Measurements from ENCODE around the gene DENND1A. TPM values are rescaled to one million over a fixed set of nuclear protein-coding genes. Genes with fewer than 3 reads are reported as not detected.

The DENND1A gene
- total and polyA plus RNA-seq, 2 experiments from 2014 or later: 13.1 to 28.7 TPM

DNA sequence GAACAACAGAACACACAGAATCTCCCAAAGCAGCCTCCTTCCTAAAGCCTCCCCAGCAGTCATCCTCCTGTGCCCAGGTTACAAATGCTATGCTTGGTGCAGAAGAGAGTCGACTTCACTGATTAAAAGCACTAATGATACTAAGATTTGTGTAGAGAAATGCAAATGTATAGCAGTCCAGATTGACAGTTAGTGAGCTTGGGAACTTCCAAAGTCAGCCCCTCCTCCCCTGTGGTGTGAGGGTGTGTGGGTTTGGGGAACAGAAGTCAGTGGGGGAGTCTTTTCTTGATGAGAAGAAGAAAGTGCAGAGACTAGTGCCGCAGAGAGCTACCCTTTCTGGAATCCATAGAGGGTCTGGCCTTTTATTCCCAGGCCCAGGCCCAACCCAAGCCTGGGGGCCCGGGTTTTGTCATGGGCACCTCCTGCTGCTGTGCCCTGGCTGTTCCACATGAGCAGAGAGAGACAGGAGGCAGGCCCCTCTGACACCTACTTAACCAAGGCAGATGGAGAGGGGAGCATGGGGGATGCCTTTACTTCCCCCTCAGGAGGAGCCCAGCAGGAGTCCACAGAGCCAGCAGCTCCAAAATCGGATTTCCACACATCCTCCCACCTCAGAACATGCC is 173.3 kb downstream of the DENND1A start (continued):
- TF ChIP-seq POLR2AphosphoS5 (IDR thresholded peaks at IDR 0.05; ENCODE audit: low read depth) (no peak), ZNF331 (CRISPR knock-in tag; IDR thresholded peaks at IDR 0.05; ENCODE audit: low read depth) (no peak), STAT1 (IDR thresholded peaks at IDR 0.05; ENCODE audit: unreplicated experiment) (no peak), EZH2 (IDR thresholded peaks at IDR 0.05; ENCODE audit: low read depth, unreplicated experiment) (no peak)

DNA sequence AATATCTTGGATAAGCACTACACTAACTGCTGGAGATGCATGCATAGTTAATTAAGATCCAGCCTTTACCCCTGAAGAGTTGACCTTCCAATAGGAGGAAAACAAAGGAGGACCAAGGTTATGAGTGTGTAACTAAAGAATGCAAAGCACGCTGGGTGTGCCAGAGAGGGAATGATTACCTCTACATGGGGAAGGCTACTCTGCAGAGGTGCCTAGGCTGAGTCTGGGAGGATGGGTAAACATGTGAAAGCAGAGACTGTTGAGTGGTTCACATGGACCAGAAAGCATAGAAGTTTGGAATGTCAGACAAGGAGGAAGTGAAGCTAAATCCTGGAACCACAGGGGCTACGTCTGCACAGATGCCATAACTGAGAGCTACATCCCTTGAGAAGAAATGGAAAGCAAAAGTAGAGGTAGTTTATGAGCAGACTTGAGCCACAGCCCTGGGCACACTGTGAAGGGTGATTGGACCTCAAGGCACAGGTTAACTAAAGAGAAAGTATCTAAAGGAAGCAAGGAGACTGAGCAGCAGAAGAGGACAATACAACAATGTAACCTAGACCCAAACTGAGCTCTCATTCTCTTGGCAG is 176.2 kb downstream of the DENND1A start:
- no peak overlapping the region for H3K27ac Mint-ChIP-seq
- no peaks in the 10 kb centered on the region for H4K20me1 ChIP-seq (replicated peaks; ENCODE audit: insufficient read depth)
- no peaks in the 10 kb centered on the region for H3K9me3 Mint-ChIP-seq
- peaks cover 46% of the 10 kb centered on the region for H3K4me1 Mint-ChIP-seq
- no peak overlapping the region for H2AFZ ChIP-seq
- H3K4me3 ChIP-seq: no peak overlapping the region
- ATAC-seq (no peak), DNase-seq (ENCODE audit: low spot score) (no peak)
- no peaks in the 10 kb centered on the region for H3K36me3 ChIP-seq (ENCODE audit: insufficient read depth)
- no peak overlapping the region for H3K4me3 Mint-ChIP-seq
- H3K4me1 ChIP-seq (ENCODE audit: insufficient read depth): peaks cover 10% of the 10 kb centered on the region
- no peaks in the 10 kb centered on the region for H3K9me2 ChIP-seq (ENCODE audit: insufficient read depth)
- H3K27me3 ChIP-seq (ENCODE audit: insufficient read depth): no peaks in the 10 kb centered on the region
- H3K4me2 ChIP-seq: no peak overlapping the region
- H3F3A ChIP-seq (replicated peaks; ENCODE audit: low read depth): no peaks in the 10 kb centered on the region
- H3K36me3 Mint-ChIP-seq (ENCODE audit: low read depth): no peaks in the 10 kb centered on the region
- peaks cover 5% of the 10 kb centered on the region for H3K27me3 Mint-ChIP-seq (ENCODE audit: insufficient read depth, low read depth, poor library complexity)
- H3K27ac ChIP-seq (ENCODE audit: low read depth): no peak overlapping the region
- no peaks in the 10 kb centered on the region for H3K79me2 ChIP-seq (replicated peaks; ENCODE audit: insufficient read depth)
- TF ChIP-seq POLR2AphosphoS5 (IDR thresholded peaks at IDR 0.05; ENCODE audit: low read depth) (no peak), ZNF462 (CRISPR knock-in tag; IDR thresholded peaks at IDR 0.05) (no peak), REST (IDR thresholded peaks at IDR 0.05; ENCODE audit: unreplicated experiment) (no peak), EZH2phosphoT487 (IDR thresholded peaks at IDR 0.05; ENCODE audit: unreplicated experiment) (no peak), NANOG (IDR thresholded peaks at IDR 0.05; ENCODE audit: borderline replicate concordance) (no peak), CREB1 (CRISPR knock-in tag; IDR thresholded peaks at IDR 0.05; ENCODE audit: low read depth) (no peak), JUNB (IDR thresholded peaks at IDR 0.05; ENCODE audit: unreplicated experiment) (no peak), ZNF114 (CRISPR knock-in tag; IDR thresholded peaks at IDR 0.05) (no peak), STAT1 (IDR thresholded peaks at IDR 0.05; ENCODE audit: unreplicated experiment) (no peak), ZNF331 (CRISPR knock-in tag; IDR thresholded peaks at IDR 0.05; ENCODE audit: low read depth) (no peak)
- TF ChIP-seq, protein P1, sequence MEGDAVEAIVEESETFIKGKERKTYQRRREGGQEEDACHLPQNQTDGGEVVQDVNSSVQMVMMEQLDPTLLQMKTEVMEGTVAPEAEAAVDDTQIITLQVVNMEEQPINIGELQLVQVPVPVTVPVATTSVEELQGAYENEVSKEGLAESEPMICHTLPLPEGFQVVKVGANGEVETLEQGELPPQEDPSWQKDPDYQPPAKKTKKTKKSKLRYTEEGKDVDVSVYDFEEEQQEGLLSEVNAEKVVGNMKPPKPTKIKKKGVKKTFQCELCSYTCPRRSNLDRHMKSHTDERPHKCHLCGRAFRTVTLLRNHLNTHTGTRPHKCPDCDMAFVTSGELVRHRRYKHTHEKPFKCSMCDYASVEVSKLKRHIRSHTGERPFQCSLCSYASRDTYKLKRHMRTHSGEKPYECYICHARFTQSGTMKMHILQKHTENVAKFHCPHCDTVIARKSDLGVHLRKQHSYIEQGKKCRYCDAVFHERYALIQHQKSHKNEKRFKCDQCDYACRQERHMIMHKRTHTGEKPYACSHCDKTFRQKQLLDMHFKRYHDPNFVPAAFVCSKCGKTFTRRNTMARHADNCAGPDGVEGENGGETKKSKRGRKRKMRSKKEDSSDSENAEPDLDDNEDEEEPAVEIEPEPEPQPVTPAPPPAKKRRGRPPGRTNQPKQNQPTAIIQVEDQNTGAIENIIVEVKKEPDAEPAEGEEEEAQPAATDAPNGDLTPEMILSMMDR (conservative IDR thresholded peaks at IDR 0.05; ENCODE audit: low read depth in 2 of 2): no peak
